ENCODE measurements around the gene CDKN2A.

CDKN2A gene

GRCh38 chr9:21988056-21988990 is 5.9 kb downstream of the CDKN2A start:
- H3K27me3 ChIP-seq (ENCODE audit: insufficient read depth, low read length, poor library complexity), result peaks cover 25% of the 10 kb centered on the region
- H3K36me3 ChIP-seq (ENCODE audit: control insufficient read depth, insufficient read depth, low read length), result no peaks in the 10 kb centered on the region

GRCh38 chr9:21985964-21986667 is 8.1 kb downstream of the CDKN2A start:
- H3K4me1 ChIP-seq (ENCODE audit: control insufficient read depth, low read depth, low read length), result no peaks in the 10 kb centered on the region
- no peak overlapping the region for H3K4ac ChIP-seq (ENCODE audit: low read depth, low read length)
- no peaks in the 10 kb centered on the region for H3K79me2 ChIP-seq (ENCODE audit: control insufficient read depth, insufficient read depth, low read length)
- no peaks in the 10 kb centered on the region for H3K36me3 ChIP-seq (ENCODE audit: control insufficient read depth, insufficient read depth, low read length)
- H3K4me2 ChIP-seq (ENCODE audit: low read length), result no peak overlapping the region
- no peak overlapping the region for H3K23ac ChIP-seq (ENCODE audit: low read length)
- no peak overlapping the region for H3K27ac ChIP-seq (ENCODE audit: low read depth, low read length)
- H3K56ac ChIP-seq (ENCODE audit: low read length), result no peak overlapping the region
- WGBS (ENCODE audit: extremely low coverage, insufficient coverage, low lambda C conversion rate), result no CpG with 5 or more reads among the region's 5 CpGs
- H3K4me3 ChIP-seq (ENCODE audit: low read length), result no peak overlapping the region
- H2BK15ac ChIP-seq (replicated peaks; ENCODE audit: low read depth), result no peak overlapping the region
- no peak overlapping the region for H3K9ac ChIP-seq (ENCODE audit: low read length)
- H4K5ac ChIP-seq (ENCODE audit: low read length), result no peak overlapping the region
- no peak overlapping the region for H4K8ac ChIP-seq (ENCODE audit: low read depth, low read length)
- H3K18ac ChIP-seq (ENCODE audit: low read length), result no peak overlapping the region
- peaks cover 25% of the 10 kb centered on the region for H3K27me3 ChIP-seq (ENCODE audit: insufficient read depth, low read length, poor library complexity)
- no peak overlapping the region for H2AK5ac ChIP-seq (ENCODE audit: low read length)
- H3K79me1 ChIP-seq (ENCODE audit: low read length), result no peaks in the 10 kb centered on the region
- no peak for DNase-seq
- H2BK120ac ChIP-seq (ENCODE audit: low read depth, low read length), result no peak overlapping the region
- H2BK5ac ChIP-seq (ENCODE audit: low read length), result no peak overlapping the region

More at GRCh38 chr9:21988056-21988990, 5.9 kb downstream of the CDKN2A start:
- Histone ChIP-seq H3K56ac (ENCODE audit: low read length) (no peak overlapping the region), H2AK5ac (ENCODE audit: low read length) (no peak overlapping the region), H2BK5ac (ENCODE audit: low read length) (no peak overlapping the region), H3K4me2 (ENCODE audit: low read length) (no peak overlapping the region), H3K23ac (ENCODE audit: low read length) (no peak overlapping the region), H3K27ac (ENCODE audit: low read depth, low read length) (no peak overlapping the region), H4K8ac (ENCODE audit: low read depth, low read length) (no peak overlapping the region), H4K5ac (ENCODE audit: low read length) (no peak overlapping the region), H3K79me1 (ENCODE audit: low read length) (no peaks in the 10 kb centered on the region), H3K18ac (ENCODE audit: low read length) (no peak overlapping the region), H3K4ac (ENCODE audit: low read depth, low read length) (no peak overlapping the region), H3K4me3 (ENCODE audit: low read length) (no peak overlapping the region), H2BK120ac (ENCODE audit: low read depth, low read length) (no peak overlapping the region), H3K4me1 (ENCODE audit: control insufficient read depth, low read depth, low read length) (no peaks in the 10 kb centered on the region), H2BK15ac (replicated peaks; ENCODE audit: low read depth) (no peak overlapping the region), H3K9ac (ENCODE audit: low read length) (no peak overlapping the region), H3K79me2 (ENCODE audit: control insufficient read depth, insufficient read depth, low read length) (no peaks in the 10 kb centered on the region)
- no CpG with 5 or more reads among the region's 9 CpGs for WGBS (ENCODE audit: extremely low coverage, insufficient coverage, low lambda C conversion rate)
- DNase-seq, result no peak

GRCh38 chr9:21984101-21984500 is 10.1 kb downstream of the CDKN2A start:
- no peak overlapping the region for H3K4me3 ChIP-seq (ENCODE audit: low read length)
- no peak overlapping the region for H3K4me2 ChIP-seq (ENCODE audit: low read length)
- no peaks in the 10 kb centered on the region for H3K4me1 ChIP-seq (ENCODE audit: control insufficient read depth, low read depth, low read length)
- no peak overlapping the region for H3K23ac ChIP-seq (ENCODE audit: low read length)
- no peak overlapping the region for H4K8ac ChIP-seq (ENCODE audit: low read depth, low read length)
- no peak overlapping the region for H2BK120ac ChIP-seq (ENCODE audit: low read depth, low read length)
- no peaks in the 10 kb centered on the region for H3K36me3 ChIP-seq (ENCODE audit: control insufficient read depth, insufficient read depth, low read length)
- no peak overlapping the region for H4K5ac ChIP-seq (ENCODE audit: low read length)
- no peak overlapping the region for H2BK5ac ChIP-seq (ENCODE audit: low read length)
- peaks cover 18% of the 10 kb centered on the region for H3K27me3 ChIP-seq (ENCODE audit: insufficient read depth, low read length, poor library complexity)
- H2BK15ac ChIP-seq (replicated peaks; ENCODE audit: low read depth), result no peak overlapping the region
- no peak overlapping the region for H3K27ac ChIP-seq (ENCODE audit: low read depth, low read length)
- no peaks in the 10 kb centered on the region for H3K79me1 ChIP-seq (ENCODE audit: low read length)
- no peak for DNase-seq
- H3K79me2 ChIP-seq (ENCODE audit: control insufficient read depth, insufficient read depth, low read length), result no peaks in the 10 kb centered on the region
- H3K9ac ChIP-seq (ENCODE audit: low read length), result no peak overlapping the region
- H2AK5ac ChIP-seq (ENCODE audit: low read length), result no peak overlapping the region
- no peak overlapping the region for H3K18ac ChIP-seq (ENCODE audit: low read length)
- no peak overlapping the region for H3K4ac ChIP-seq (ENCODE audit: low read depth, low read length)
- no peak overlapping the region for H3K56ac ChIP-seq (ENCODE audit: low read length)

- no peak overlapping the region for H2BK120ac ChIP-seq (ENCODE audit: low read depth, low read length)
- no peak overlapping the region for H3K4me3 ChIP-seq (ENCODE audit: low read length)
- H3K4me2 ChIP-seq (ENCODE audit: low read length), result no peak overlapping the region
- H3K27ac ChIP-seq (ENCODE audit: low read depth, low read length), result no peak overlapping the region
- H3K18ac ChIP-seq (ENCODE audit: low read length), result no peak overlapping the region
- no peak overlapping the region for H2BK5ac ChIP-seq (ENCODE audit: low read length)
- no peak for DNase-seq
- H4K8ac ChIP-seq (ENCODE audit: low read depth, low read length), result no peak overlapping the region
- H4K5ac ChIP-seq (ENCODE audit: low read length), result no peak overlapping the region
- WGBS (ENCODE audit: extremely low coverage, insufficient coverage, low lambda C conversion rate), result no CpG with 5 or more reads among the region's 1 CpG
- no peak overlapping the region for H2AK5ac ChIP-seq (ENCODE audit: low read length)
- H3K9ac ChIP-seq (ENCODE audit: low read length), result no peak overlapping the region
- H3K4me1 ChIP-seq (ENCODE audit: control insufficient read depth, low read depth, low read length), result no peaks in the 10 kb centered on the region
- H3K23ac ChIP-seq (ENCODE audit: low read length), result no peak overlapping the region
- H3K27me3 ChIP-seq (ENCODE audit: insufficient read depth, low read length, poor library complexity), result peaks cover 18% of the 10 kb centered on the region
- no peak overlapping the region for H3K56ac ChIP-seq (ENCODE audit: low read length)
- no peak overlapping the region for H3K4ac ChIP-seq (ENCODE audit: low read depth, low read length)
- H2BK15ac ChIP-seq (replicated peaks; ENCODE audit: low read depth), result no peak overlapping the region
- H3K79me2 ChIP-seq (ENCODE audit: control insufficient read depth, insufficient read depth, low read length), result no peaks in the 10 kb centered on the region
- no peaks in the 10 kb centered on the region for H3K36me3 ChIP-seq (ENCODE audit: control insufficient read depth, insufficient read depth, low read length)
- no peaks in the 10 kb centered on the region for H3K79me1 ChIP-seq (ENCODE audit: low read length)
These were observed 10.6 kb downstream of the CDKN2A start for GRCh38 chr9:21983561-21983935.

- no CpG with 5 or more reads among the region's 1 CpG for WGBS (ENCODE audit: extremely low coverage, insufficient coverage, low lambda C conversion rate)
- Histone ChIP-seq H2AK5ac (ENCODE audit: low read length) (no peak overlapping the region), H3K79me1 (ENCODE audit: low read length) (no peaks in the 10 kb centered on the region), H3K9ac (ENCODE audit: low read length) (no peak overlapping the region), H2BK5ac (ENCODE audit: low read length) (no peak overlapping the region), H3K27me3 (ENCODE audit: insufficient read depth, low read length, poor library complexity) (peaks cover 16% of the 10 kb centered on the region), H4K8ac (ENCODE audit: low read depth, low read length) (no peak overlapping the region), H3K23ac (ENCODE audit: low read length) (no peak overlapping the region), H4K5ac (ENCODE audit: low read length) (no peak overlapping the region), H3K4ac (ENCODE audit: low read depth, low read length) (no peak overlapping the region), H3K27ac (ENCODE audit: low read depth, low read length) (no peak overlapping the region), H3K56ac (ENCODE audit: low read length) (no peak overlapping the region), H3K36me3 (ENCODE audit: control insufficient read depth, insufficient read depth, low read length) (no peaks in the 10 kb centered on the region), H3K18ac (ENCODE audit: low read length) (no peak overlapping the region), H2BK15ac (replicated peaks; ENCODE audit: low read depth) (no peak overlapping the region), H3K4me1 (ENCODE audit: control insufficient read depth, low read depth, low read length) (no peaks in the 10 kb centered on the region), H3K4me2 (ENCODE audit: low read length) (no peak overlapping the region), H3K79me2 (ENCODE audit: control insufficient read depth, insufficient read depth, low read length) (no peaks in the 10 kb centered on the region), H2BK120ac (ENCODE audit: low read depth, low read length) (no peak overlapping the region), H3K4me3 (ENCODE audit: low read length) (no peak overlapping the region)
- DNase-seq, result no peak
These were observed 11.2 kb downstream of the CDKN2A start for GRCh38 chr9:21982861-21983560.
